ENCODE data around the gene GPR18. TPM values are rescaled to one million over a fixed set of nuclear protein-coding genes. Genes with fewer than 3 reads are reported as not detected.
"Not testable (repeated sequence)": the region's sequence is repeated elsewhere in the genome, so short reads cannot be mapped to it uniquely, and the experiment has no call there.

Gene GPR18
- total and polyA plus RNA-seq, 9 donors, result 0.04 to 0.24 (median 0.17) TPM; not detected in 4

GRCh38 chr13:99211421-99212035, 46.7 kb downstream of the GPR18 start:
- Histone ChIP-seq H3K9me3 (replicated peaks; ENCODE audit: control insufficient read depth, low read depth, low read length) (no peaks in the 10 kb centered on the region), H3K4me3 (ENCODE audit: low read length) (no peak overlapping the region), H3K4me1 (ENCODE audit: control insufficient read depth, insufficient read depth, low read length) (peaks cover 7% of the 10 kb centered on the region), H3K36me3 (ENCODE audit: control insufficient read depth, insufficient read depth, low read length) (peaks cover 7% of the 10 kb centered on the region), H3K27me3 (ENCODE audit: control insufficient read depth, insufficient read depth, low read length) (no peaks in the 10 kb centered on the region), H3K27ac (ENCODE audit: low read length) (no peak overlapping the region)
- WGBS (ENCODE audit: insufficient coverage), result 100% methylated on average over 2 of the region's 5 CpGs
- DNase-seq, result no peak

GRCh38 chr13:99210627-99211026, 47.6 kb downstream of the GPR18 start:
- not testable (repeated sequence) for H3K27me3 ChIP-seq (ENCODE audit: control insufficient read depth, insufficient read depth, low read length); DNase-seq
- 69% methylated on average over 5 of the region's 9 CpGs for WGBS (ENCODE audit: insufficient coverage)

GRCh38 chr13:99208845-99209527, 49.2 kb downstream of the GPR18 start:
- no peaks in the 10 kb centered on the region for H3K9me3 ChIP-seq (replicated peaks; ENCODE audit: control insufficient read depth, low read depth, low read length)
- H3K36me3 ChIP-seq (ENCODE audit: control insufficient read depth, insufficient read depth, low read length), result peaks cover 10% of the 10 kb centered on the region
- peaks cover 11% of the 10 kb centered on the region for H3K4me1 ChIP-seq (ENCODE audit: control insufficient read depth, insufficient read depth, low read length)
- no peak for DNase-seq
- WGBS (ENCODE audit: insufficient coverage), result 84% methylated on average over 6 of the region's 8 CpGs
- H3K27ac ChIP-seq (ENCODE audit: low read length), result no peak overlapping the region
- H3K4me3 ChIP-seq (ENCODE audit: low read length), result no peak overlapping the region
- no peaks in the 10 kb centered on the region for H3K27me3 ChIP-seq (ENCODE audit: control insufficient read depth, insufficient read depth, low read length)

More at GRCh38 chr13:99210627-99211026, 47.6 kb downstream of the GPR18 start:
- not testable (repeated sequence) for H3K27ac ChIP-seq (ENCODE audit: low read length); H3K36me3 ChIP-seq (ENCODE audit: control insufficient read depth, insufficient read depth, low read length); H3K4me1 ChIP-seq (ENCODE audit: control insufficient read depth, insufficient read depth, low read length); H3K4me3 ChIP-seq (ENCODE audit: low read length); H3K9me3 ChIP-seq (replicated peaks; ENCODE audit: control insufficient read depth, low read depth, low read length)

- H3K4me1 ChIP-seq (ENCODE audit: control insufficient read depth, insufficient read depth, low read length), result peaks cover 14% of the 10 kb centered on the region
- WGBS (ENCODE audit: insufficient coverage), result no CpG with 5 or more reads among the region's 3 CpGs
- no peak for DNase-seq
- no peak overlapping the region for H3K27ac ChIP-seq (ENCODE audit: low read length)
- H3K36me3 ChIP-seq (ENCODE audit: control insufficient read depth, insufficient read depth, low read length), result peaks cover 10% of the 10 kb centered on the region
- no peaks in the 10 kb centered on the region for H3K9me3 ChIP-seq (replicated peaks; ENCODE audit: control insufficient read depth, low read depth, low read length)
- H3K27me3 ChIP-seq (ENCODE audit: control insufficient read depth, insufficient read depth, low read length), result no peaks in the 10 kb centered on the region
- H3K4me3 ChIP-seq (ENCODE audit: low read length), result no peak overlapping the region
Observed at GRCh38 chr13:99208185-99208584, 50.0 kb downstream of the GPR18 start.

GRCh38 chr13:99207511-99207910, 50.7 kb downstream of the GPR18 start:
- WGBS (ENCODE audit: insufficient coverage), result 93% methylated on average over 3 of the region's 7 CpGs

GRCh38 chr13:99206873-99207272, 51.3 kb downstream of the GPR18 start:
- Histone ChIP-seq H3K27me3 (ENCODE audit: control insufficient read depth, insufficient read depth, low read length) (no peaks in the 10 kb centered on the region), H3K27ac (ENCODE audit: low read length) (no peak overlapping the region), H3K4me1 (ENCODE audit: control insufficient read depth, insufficient read depth, low read length) (peaks cover 16% of the 10 kb centered on the region), H3K4me3 (ENCODE audit: low read length) (no peak overlapping the region), H3K9me3 (replicated peaks; ENCODE audit: control insufficient read depth, low read depth, low read length) (no peaks in the 10 kb centered on the region), H3K36me3 (ENCODE audit: control insufficient read depth, insufficient read depth, low read length) (peaks cover 10% of the 10 kb centered on the region)
- no peak for DNase-seq
- WGBS (ENCODE audit: insufficient coverage), result 87% methylated on average over 3 of the region's 5 CpGs

More at GRCh38 chr13:99207511-99207910, 50.7 kb downstream of the GPR18 start:
- no peak overlapping the region for H3K27ac ChIP-seq (ENCODE audit: low read length)
- H3K4me3 ChIP-seq (ENCODE audit: low read length), result no peak overlapping the region
- H3K27me3 ChIP-seq (ENCODE audit: control insufficient read depth, insufficient read depth, low read length), result no peaks in the 10 kb centered on the region
- H3K9me3 ChIP-seq (replicated peaks; ENCODE audit: control insufficient read depth, low read depth, low read length), result no peaks in the 10 kb centered on the region
- peaks cover 16% of the 10 kb centered on the region for H3K4me1 ChIP-seq (ENCODE audit: control insufficient read depth, insufficient read depth, low read length)
- peaks cover 10% of the 10 kb centered on the region for H3K36me3 ChIP-seq (ENCODE audit: control insufficient read depth, insufficient read depth, low read length)
- no peak for DNase-seq

- no peak for DNase-seq
- Histone ChIP-seq H3K27me3 (ENCODE audit: control insufficient read depth, insufficient read depth, low read length) (no peaks in the 10 kb centered on the region), H3K4me1 (ENCODE audit: control insufficient read depth, insufficient read depth, low read length) (peaks cover 20% of the 10 kb centered on the region), H3K9me3 (replicated peaks; ENCODE audit: control insufficient read depth, low read depth, low read length) (no peaks in the 10 kb centered on the region), H3K4me3 (ENCODE audit: low read length) (no peak overlapping the region), H3K36me3 (ENCODE audit: control insufficient read depth, insufficient read depth, low read length) (peaks cover 10% of the 10 kb centered on the region), H3K27ac (ENCODE audit: low read length) (no peak overlapping the region)
- 96% methylated on average over 7 of the region's 8 CpGs for WGBS (ENCODE audit: insufficient coverage)
Observed at GRCh38 chr13:99206226-99206625, 52.0 kb downstream of the GPR18 start.

GRCh38 chr13:99205621-99206220, 52.5 kb downstream of the GPR18 start:
- Histone ChIP-seq H3K27me3 (ENCODE audit: control insufficient read depth, insufficient read depth, low read length) (no peaks in the 10 kb centered on the region), H3K4me3 (ENCODE audit: low read length) (no peak overlapping the region), H3K36me3 (ENCODE audit: control insufficient read depth, insufficient read depth, low read length) (peaks cover 7% of the 10 kb centered on the region), H3K9me3 (replicated peaks; ENCODE audit: control insufficient read depth, low read depth, low read length) (no peaks in the 10 kb centered on the region), H3K4me1 (ENCODE audit: control insufficient read depth, insufficient read depth, low read length) (peaks cover 20% of the 10 kb centered on the region), H3K27ac (ENCODE audit: low read length) (no peak overlapping the region)
- DNase-seq, result no peak
- 92% methylated on average over 7 of the region's 22 CpGs for WGBS (ENCODE audit: insufficient coverage)
